GM12801 (cell line): ENCODE measurements around the gene GLI1.

Experiments
- CTCF ChIP-seq: IDR thresholded peaks from one replicate; pipeline ENCODE4 v1.5.1; 2011; ENCODE audit warnings: control low read depth; ENCODE audit not compliant: insufficient read length; ENCODE audit errors: extremely low read depth

Gene GLI1

GRCh38 chr12:57448669-57449068 is 10.9 kb upstream of the GLI1 start:
- TF ChIP-seq CTCF: no peak

- no peak for TF ChIP-seq CTCF
Measured at GRCh38 chr12:57449375-57449774, 10.2 kb upstream of the GLI1 start.

GRCh38 chr12:57450057-57450456 is 9.5 kb upstream of the GLI1 start:
- TF ChIP-seq CTCF: no peak

GRCh38 chr12:57451233-57451778 is 8.3 kb upstream of the GLI1 start:
- TF ChIP-seq CTCF: no peak

GRCh38 chr12:57452181-57452936 is 7.2 kb upstream of the GLI1 start:
- no peak for TF ChIP-seq CTCF

GRCh38 chr12:57452937-57453509 is 6.6 kb upstream of the GLI1 start:
- peak; percentile 63 for TF ChIP-seq CTCF

GRCh38 chr12:57454213-57454565 is 5.4 kb upstream of the GLI1 start:
- no peak for TF ChIP-seq CTCF
